ENCODE data around the gene CXCR4.

DNA sequence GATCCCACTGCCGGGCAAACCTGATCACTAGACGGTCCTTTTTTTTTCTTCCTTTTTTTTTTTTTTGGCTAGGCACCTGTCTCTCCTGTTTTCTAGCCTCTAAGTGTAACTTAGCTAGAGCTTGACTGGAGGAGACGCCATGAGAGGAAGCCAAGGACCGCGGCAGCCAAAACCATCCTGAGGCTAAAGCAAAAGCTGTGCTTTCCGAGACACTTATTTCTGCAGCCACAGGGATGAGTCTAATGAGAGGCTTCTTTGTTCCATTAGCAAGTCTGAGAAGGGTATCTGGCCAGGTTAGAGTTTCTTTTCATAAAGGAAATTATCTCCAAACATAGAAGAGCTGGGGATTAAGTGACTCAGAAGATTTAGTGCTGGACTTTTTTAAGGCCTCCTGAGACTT lies 7.3 kb upstream of the CXCR4 start:
- TF ChIP-seq, protein P1, sequence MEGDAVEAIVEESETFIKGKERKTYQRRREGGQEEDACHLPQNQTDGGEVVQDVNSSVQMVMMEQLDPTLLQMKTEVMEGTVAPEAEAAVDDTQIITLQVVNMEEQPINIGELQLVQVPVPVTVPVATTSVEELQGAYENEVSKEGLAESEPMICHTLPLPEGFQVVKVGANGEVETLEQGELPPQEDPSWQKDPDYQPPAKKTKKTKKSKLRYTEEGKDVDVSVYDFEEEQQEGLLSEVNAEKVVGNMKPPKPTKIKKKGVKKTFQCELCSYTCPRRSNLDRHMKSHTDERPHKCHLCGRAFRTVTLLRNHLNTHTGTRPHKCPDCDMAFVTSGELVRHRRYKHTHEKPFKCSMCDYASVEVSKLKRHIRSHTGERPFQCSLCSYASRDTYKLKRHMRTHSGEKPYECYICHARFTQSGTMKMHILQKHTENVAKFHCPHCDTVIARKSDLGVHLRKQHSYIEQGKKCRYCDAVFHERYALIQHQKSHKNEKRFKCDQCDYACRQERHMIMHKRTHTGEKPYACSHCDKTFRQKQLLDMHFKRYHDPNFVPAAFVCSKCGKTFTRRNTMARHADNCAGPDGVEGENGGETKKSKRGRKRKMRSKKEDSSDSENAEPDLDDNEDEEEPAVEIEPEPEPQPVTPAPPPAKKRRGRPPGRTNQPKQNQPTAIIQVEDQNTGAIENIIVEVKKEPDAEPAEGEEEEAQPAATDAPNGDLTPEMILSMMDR (IDR thresholded peaks at IDR 0.05; ENCODE audit: low read depth, low read length): no peak
- TF ChIP-seq EZH2phosphoT487 (IDR thresholded peaks at IDR 0.05; ENCODE audit: low read depth): no peak

Measured in OCI-LY3 (cell line).